Mesenchymal stem cell (in vitro differentiated cells and primary cell): ENCODE results near the gene RUSF1.

Experiments used
- DNase-seq: peaks from one replicate; pipeline ENCODE4 v3.0.0-alpha.2; 2013
- H2AFZ ChIP-seq: one replicate; pipeline ENCODE4 v1.6.1; 2013; ENCODE audit warnings: low read depth, mild to moderate bottlenecking, control low read depth, inconsistent platforms, low read length, moderate library complexity
- H2AK5ac ChIP-seq: 2 replicates; pipeline ENCODE4 v1.6.1; 2013; ENCODE audit warnings: low read length, moderate library complexity, mild to moderate bottlenecking, inconsistent platforms; ENCODE audit not compliant: severe bottlenecking
- H2BK120ac ChIP-seq: one replicate; pipeline ENCODE4 v1.6.1; 2013; ENCODE audit warnings: low read depth, mild to moderate bottlenecking, inconsistent platforms, low read length, moderate library complexity
- H2BK12ac ChIP-seq, 2 experiments: one replicate each; pipeline ENCODE4 v1.6.1; 2013; ENCODE audit warnings: inconsistent platforms in 2 of 2, low read length in 2 of 2, mild to moderate bottlenecking in 2 of 2, moderate library complexity in 2 of 2, control low read depth in 1 of 2
- H2BK15ac ChIP-seq: one replicate; pipeline ENCODE4 v1.6.1; 2013; ENCODE audit warnings: mild to moderate bottlenecking, low read depth, inconsistent platforms; ENCODE audit not compliant: poor library complexity, severe bottlenecking
- H2BK5ac ChIP-seq: 2 replicates; pipeline ENCODE4 v1.6.1; 2013; ENCODE audit warnings: low read depth, mild to moderate bottlenecking, low read length, control low read depth, inconsistent platforms; ENCODE audit not compliant: poor library complexity, severe bottlenecking
- H3K14ac ChIP-seq, 2 experiments: one replicate each; pipeline ENCODE4 v1.6.1; 2013; ENCODE audit warnings: inconsistent platforms in 2 of 2, low read length in 2 of 2, control low read depth in 1 of 2, mild to moderate bottlenecking in 1 of 2, moderate library complexity in 1 of 2
- H3K18ac ChIP-seq, 2 experiments: one replicate each; pipeline ENCODE4 v1.6.1; 2013; ENCODE audit warnings: inconsistent platforms in 2 of 2, low read length in 2 of 2, control low read depth in 1 of 2, low read depth in 1 of 2, mild to moderate bottlenecking in 1 of 2
- H3K23ac ChIP-seq, 2 experiments: one replicate each; pipeline ENCODE4 v1.6.1; 2013; ENCODE audit warnings: inconsistent platforms in 2 of 2, low read length in 2 of 2, mild to moderate bottlenecking in 2 of 2, moderate library complexity in 2 of 2, control low read depth in 1 of 2
- H3K27ac ChIP-seq: 2 replicates; pipeline ENCODE4 v1.5.1; 2013; ENCODE audit warnings: mild to moderate bottlenecking, moderate library complexity, low read length, control low read depth, inconsistent platforms; ENCODE audit not compliant: poor library complexity, severe bottlenecking
- H3K27me3 ChIP-seq, 2 experiments: 2 replicates each; pipeline versions ENCODE4 v1.6.1 to v1.7.0; 2013; ENCODE audit warnings: low read length in 2 of 2, mild to moderate bottlenecking in 2 of 2, moderate library complexity in 2 of 2, control low read depth in 1 of 2, inconsistent platforms in 1 of 2; ENCODE audit not compliant: control insufficient read depth in 1 of 2, insufficient read depth in 1 of 2
- H3K36me3 ChIP-seq, 2 experiments: 2 replicates each; pipeline versions ENCODE4 v1.6.1 to v1.7.0; 2013; ENCODE audit warnings: low read length in 2 of 2, control low read depth in 1 of 2, inconsistent platforms in 1 of 2, low read depth in 1 of 2, mild to moderate bottlenecking in 1 of 2; ENCODE audit not compliant: insufficient read depth in 2 of 2, control insufficient read depth in 1 of 2
- H3K4ac ChIP-seq, 2 experiments: one replicate each; pipeline ENCODE4 v1.6.1; 2013; ENCODE audit warnings: inconsistent platforms in 2 of 2, low read length in 2 of 2, mild to moderate bottlenecking in 2 of 2, moderate library complexity in 2 of 2, control low read depth in 1 of 2, low read depth in 1 of 2
- H3K4me1 ChIP-seq: 2 replicates; pipeline ENCODE4 v1.6.1; 2013; ENCODE audit warnings: low read depth, low read length, control low read depth; ENCODE audit not compliant: control insufficient read depth, insufficient read depth
- H3K4me2 ChIP-seq: 2 replicates; pipeline ENCODE4 v1.6.1; 2013; ENCODE audit warnings: low read length, mild to moderate bottlenecking, inconsistent platforms; ENCODE audit not compliant: poor library complexity, severe bottlenecking
- H3K4me3 ChIP-seq, 2 experiments: 2 replicates each; pipeline versions ENCODE4 v1.5.1 to v1.7.0; 2013; ENCODE audit warnings: low read length in 2 of 2, mild to moderate bottlenecking in 2 of 2, control low read depth in 1 of 2, low read depth in 1 of 2; ENCODE audit not compliant: insufficient read depth in 1 of 2
- H3K79me1 ChIP-seq: replicated peaks from 2 replicates; pipeline ENCODE4 v1.6.1; 2013; ENCODE audit warnings: mild to moderate bottlenecking, control low read depth, low read length, inconsistent platforms; ENCODE audit not compliant: poor library complexity, severe bottlenecking
- H3K9ac ChIP-seq: 2 replicates; pipeline ENCODE4 v1.7.0; 2013; ENCODE audit warnings: mild to moderate bottlenecking, low read length, moderate library complexity
- H3K9me3 ChIP-seq: 2 replicates; pipeline ENCODE4 v1.7.0; 2013; ENCODE audit warnings: mild to moderate bottlenecking, low read length; ENCODE audit not compliant: control insufficient read depth
- H4K8ac ChIP-seq: one replicate; pipeline ENCODE4 v1.6.1; 2013; ENCODE audit warnings: inconsistent platforms, mild to moderate bottlenecking, low read length, moderate library complexity
- H4K91ac ChIP-seq: one replicate; pipeline ENCODE4 v1.6.1; 2013; ENCODE audit warnings: mild to moderate bottlenecking, low read length, inconsistent platforms
- WGBS: methylation state at CpG from one replicate; pipeline ENCODE4 v1.1.7; 2013; ENCODE audit warnings: mixed read lengths; 5-methylcytosine and 5-hydroxymethylcytosine counted together

RUSF1 gene

DNA sequence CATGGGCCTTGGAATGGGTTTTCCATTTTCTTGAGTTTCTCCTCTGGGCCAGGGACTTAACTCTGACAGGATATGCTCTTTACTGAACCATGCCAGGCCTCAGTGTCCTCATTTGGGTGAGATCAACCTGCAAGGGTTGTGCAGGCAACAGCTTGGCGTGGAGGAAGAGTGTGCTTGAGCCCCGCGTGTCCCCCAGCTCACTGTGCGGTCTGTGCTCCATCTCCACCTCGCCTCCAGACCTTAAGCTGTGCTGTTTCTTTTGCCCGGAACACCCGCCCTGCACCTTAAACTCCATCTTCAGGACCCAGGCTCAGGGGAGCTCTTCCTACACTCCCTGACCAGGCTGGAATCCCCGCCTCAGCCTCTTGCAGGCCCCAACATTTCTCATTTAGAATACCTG, 9.7 kb downstream of the RUSF1 start:
- no peaks in the 10 kb centered on the region for H3K27me3 ChIP-seq
- H3K4me1 ChIP-seq: peaks cover 3% of the 10 kb centered on the region
- no peak overlapping the region for H3K18ac ChIP-seq
- no peak overlapping the region for H3K9ac ChIP-seq
- H3K14ac ChIP-seq: no peak overlapping the region
- no peak overlapping the region for H4K91ac ChIP-seq
- H2BK5ac ChIP-seq: no peak overlapping the region
- H3K4me3 ChIP-seq: no peak overlapping the region
- peaks cover 57 to 62% of the 10 kb centered on the region in 2 experiments for H3K36me3 ChIP-seq
- no peak overlapping the region for H2BK12ac ChIP-seq
- 94% methylated on average over 8 of the region's 8 CpGs for WGBS
- H3K27ac ChIP-seq: no peak overlapping the region
- H2BK120ac ChIP-seq: no peak overlapping the region
- no peak overlapping the region for H3K4ac ChIP-seq
- no peak overlapping the region for H2BK15ac ChIP-seq
- no peak for DNase-seq
- no peaks in the 10 kb centered on the region for H3K9me3 ChIP-seq
- no peak overlapping the region for H4K8ac ChIP-seq
- no peak overlapping the region for H3K23ac ChIP-seq
- no peak overlapping the region for H2AK5ac ChIP-seq
- H2AFZ ChIP-seq: no peak overlapping the region
- peaks cover 13% of the 10 kb centered on the region for H3K79me1 ChIP-seq
- no peak overlapping the region for H3K4me2 ChIP-seq

DNA sequence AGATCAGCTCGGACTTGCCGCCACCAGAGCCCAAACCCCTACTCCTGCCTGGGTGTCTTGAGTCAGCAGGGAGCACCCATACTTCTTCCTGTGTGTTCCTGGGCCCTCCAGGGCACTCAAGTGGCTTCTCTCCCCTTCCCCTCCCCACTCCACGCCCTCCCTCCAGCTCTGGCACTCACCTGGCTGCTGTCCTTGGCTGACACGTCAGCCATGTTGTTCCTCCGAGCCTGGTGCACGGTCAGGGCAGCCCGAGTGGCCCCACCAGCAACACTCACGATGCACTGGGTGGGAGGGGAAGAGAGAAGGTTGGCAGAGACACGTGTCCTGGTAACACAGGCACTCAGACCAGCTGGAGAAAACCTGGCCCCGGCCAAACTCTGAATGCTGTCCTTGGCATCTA, 11.5 kb downstream of the RUSF1 start:
- Histone ChIP-seq H2AK5ac (no peak overlapping the region), H2AFZ (no peak overlapping the region), H4K91ac (no peak overlapping the region), H3K36me3 (peaks cover 75 to 79% of the 10 kb centered on the region in 2 experiments), H3K79me1 (peaks cover 10% of the 10 kb centered on the region), H2BK15ac (no peak overlapping the region), H2BK120ac (no peak overlapping the region), H3K27me3 (no peaks in the 10 kb centered on the region), H3K18ac (no peak overlapping the region), H3K27ac (no peak overlapping the region), H3K14ac (no peak overlapping the region), H2BK12ac (no peak overlapping the region), H3K9ac (no peak overlapping the region), H3K4me2 (no peak overlapping the region), H3K23ac (no peak overlapping the region), H3K9me3 (no peaks in the 10 kb centered on the region), H3K4ac (no peak overlapping the region), H2BK5ac (no peak overlapping the region), H4K8ac (no peak overlapping the region), H3K4me1 (no peaks in the 10 kb centered on the region), H3K4me3 (no peak overlapping the region)
- 98% methylated on average over 8 of the region's 10 CpGs for WGBS
- no peak for DNase-seq

DNA sequence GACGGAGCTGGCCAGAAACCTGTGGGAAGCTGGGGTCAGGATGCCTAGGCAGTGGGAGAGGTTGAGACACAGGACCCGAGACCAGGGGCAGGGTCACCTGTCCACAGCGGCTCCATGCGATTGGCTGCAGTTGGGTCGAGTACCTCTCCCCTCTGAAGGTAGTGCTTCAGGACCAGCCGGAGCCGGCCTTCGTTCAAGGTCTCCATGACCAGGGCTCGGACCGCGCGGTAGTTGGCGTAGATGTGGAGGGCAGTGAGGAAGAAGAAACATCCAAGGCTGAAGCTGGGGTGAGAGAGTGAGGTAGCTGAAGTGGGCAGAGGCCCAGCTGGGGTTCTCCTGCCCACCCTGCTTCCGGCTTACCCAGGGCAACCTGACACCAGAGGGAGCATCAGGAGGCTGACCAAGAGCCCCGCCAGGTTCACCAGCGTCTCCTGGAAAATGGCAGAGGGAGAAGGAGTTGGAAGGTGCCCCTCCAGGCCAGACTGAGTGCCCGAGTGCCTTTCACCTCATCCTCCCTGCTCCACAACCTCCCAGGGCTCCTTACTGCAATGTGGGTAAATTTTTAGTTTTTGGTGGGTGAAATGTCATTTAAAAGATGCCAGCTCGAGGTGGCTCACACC, 14.6 kb downstream of the RUSF1 start:
- Histone ChIP-seq H4K91ac (no peak overlapping the region), H3K4me3 (no peak overlapping the region), H2BK15ac (no peak overlapping the region), H3K4me2 (no peak overlapping the region), H4K8ac (no peak overlapping the region), H3K27ac (no peak overlapping the region), H3K9me3 (no peaks in the 10 kb centered on the region), H3K27me3 (peaks cover 0 to 5% of the 10 kb centered on the region in 2 experiments), H2BK120ac (no peak overlapping the region), H3K79me1 (peaks cover 4% of the 10 kb centered on the region), H2AFZ (no peak overlapping the region), H3K14ac (no peak overlapping the region), H3K4me1 (peaks cover 3% of the 10 kb centered on the region), H2BK5ac (no peak overlapping the region), H3K36me3 (peaks cover 62 to 81% of the 10 kb centered on the region in 2 experiments), H3K4ac (no peak overlapping the region), H2AK5ac (no peak overlapping the region), H3K18ac (no peak overlapping the region), H3K23ac (no peak overlapping the region), H3K9ac (no peak overlapping the region), H2BK12ac (no peak overlapping the region)
- no peak for DNase-seq
- 96% methylated on average over 17 of the region's 18 CpGs for WGBS

DNA sequence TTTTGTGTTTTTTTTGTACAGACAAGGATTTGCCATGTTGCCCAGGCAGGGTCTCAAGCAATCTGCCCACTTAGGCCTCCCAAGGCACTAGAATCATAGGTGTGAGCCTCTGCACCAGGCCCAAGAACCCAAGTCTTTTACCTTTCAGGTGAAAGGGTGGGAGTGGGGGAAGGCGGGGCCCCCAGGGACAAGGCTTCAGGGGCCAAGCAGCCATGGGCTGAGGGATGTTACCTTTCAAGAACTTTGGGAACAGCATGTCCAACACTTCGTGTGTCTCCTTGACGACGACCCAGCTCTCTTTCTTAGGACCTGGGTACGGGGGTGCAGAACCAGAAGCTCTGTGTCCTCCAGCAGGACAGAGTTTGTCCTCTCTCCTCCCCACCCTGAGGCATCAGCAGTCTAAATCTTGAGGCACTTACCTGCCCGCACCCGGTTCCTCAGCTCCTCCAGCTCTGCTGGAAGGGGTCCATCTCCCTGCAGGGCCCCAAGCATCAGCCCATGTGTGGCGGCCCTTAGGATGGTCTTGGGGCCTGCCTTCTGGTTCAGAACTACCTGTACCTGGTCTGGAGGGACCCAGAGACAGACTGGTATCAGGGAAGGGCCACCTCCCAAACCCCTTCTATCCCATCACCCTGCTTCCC, 16.3 kb downstream of the RUSF1 start:
- DNase-seq: no peak
- Histone ChIP-seq H3K9me3 (no peaks in the 10 kb centered on the region), H2BK15ac (no peak overlapping the region), H3K4ac (no peak overlapping the region), H3K9ac (no peak overlapping the region), H3K18ac (no peak overlapping the region), H3K27me3 (peaks cover 0 to 22% of the 10 kb centered on the region in 2 experiments), H3K14ac (no peak overlapping the region), H4K8ac (no peak overlapping the region), H3K36me3 (peaks cover 46 to 68% of the 10 kb centered on the region in 2 experiments), H3K4me3 (no peak overlapping the region), H2AK5ac (no peak overlapping the region), H3K23ac (no peak overlapping the region), H2AFZ (no peak overlapping the region), H2BK5ac (no peak overlapping the region), H3K27ac (no peak overlapping the region), H3K4me1 (peaks cover 20% of the 10 kb centered on the region), H3K79me1 (no peaks in the 10 kb centered on the region), H2BK120ac (no peak overlapping the region), H3K4me2 (no peak overlapping the region), H4K91ac (no peak overlapping the region), H2BK12ac (no peak overlapping the region)
- 97% methylated on average over 8 of the region's 8 CpGs for WGBS
